ENCODE results near the gene SRGAP1.

- no peak for TF ChIP-seq TAF1 (IDR thresholded peaks at IDR 0.05; ENCODE audit: borderline replicate concordance, low read depth, low read length)
- TF ChIP-seq POLR2A (IDR thresholded peaks at IDR 0.05; ENCODE audit: low read depth, low read length) = no peak
- no peak for TF ChIP-seq POLR2AphosphoS5 (IDR thresholded peaks at IDR 0.05; ENCODE audit: low read depth, low read length)
Measured at GRCh38 chr12:63826006-63826585, 18.4 kb upstream of the SRGAP1 start.
